ENCODE data around the gene OLA1.
A peak's percentile ranks its signal among the peaks of the same experiment; 100 is the strongest.

Gene OLA1

DNA sequence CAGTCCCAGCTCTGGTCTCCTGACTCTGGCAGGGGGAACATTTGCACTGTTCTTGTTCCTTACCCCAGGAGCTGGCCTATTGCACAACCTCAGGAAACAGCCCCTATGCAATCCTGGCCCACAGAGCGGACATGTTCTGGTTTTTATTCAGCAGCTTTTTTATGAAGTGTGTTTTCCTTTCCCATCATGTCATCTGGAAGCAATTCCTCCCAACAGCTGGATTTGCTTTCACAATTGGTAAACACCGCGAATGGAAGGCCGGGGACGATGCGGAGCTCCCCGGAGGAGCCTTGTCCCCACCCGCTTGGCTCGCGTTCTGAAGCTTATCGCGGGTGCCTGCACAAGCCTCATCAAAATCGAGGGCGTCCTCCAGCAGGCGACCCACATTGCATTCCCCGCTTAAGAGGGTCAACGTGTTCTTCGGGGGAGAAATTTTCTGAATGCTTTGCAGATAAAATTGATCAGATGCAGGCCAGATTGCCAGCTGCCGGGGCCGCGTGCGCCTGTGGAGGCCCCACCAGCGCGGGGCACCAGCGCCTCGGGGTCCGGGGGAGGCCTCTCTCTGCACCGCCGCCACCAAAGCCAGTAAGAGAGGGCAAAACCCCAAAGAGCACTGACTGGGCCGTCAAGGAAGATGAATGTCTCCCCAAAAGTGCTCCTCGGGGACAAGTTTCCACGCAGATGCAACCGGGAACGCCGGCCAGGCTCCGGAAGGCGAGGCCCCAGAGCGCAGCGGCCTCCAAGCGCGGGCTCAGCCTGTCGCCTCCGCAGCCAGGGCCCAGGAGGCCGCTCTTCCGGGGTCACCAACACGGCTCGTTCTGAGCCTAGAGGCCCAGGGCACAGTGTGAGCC, 222.8 kb downstream of the OLA1 start:
- Histone ChIP-seq H3K27ac (peak overlapping the region; percentile 98), H3K36me3 (ENCODE audit: insufficient read depth, low read length) (no peaks in the 10 kb centered on the region), H3K4me3 (peak overlapping the region; percentile 81), H3K9ac (ENCODE audit: insufficient read length) (peak overlapping the region; percentile 62), H3K9me3 (ENCODE audit: low read depth, low read length) (no peaks in the 10 kb centered on the region)
- peak; percentile 98 for TF ChIP-seq FOXP2 (optimal IDR thresholded peaks at IDR 0.05; ENCODE audit: control extremely low read depth, extremely low read length, insufficient read depth)
- TF ChIP-seq EZH2 (IDR thresholded peaks at IDR 0.05), result no peak
- TF ChIP-seq POLR2AphosphoS5 (IDR thresholded peaks at IDR 0.05; ENCODE audit: borderline replicate concordance, low read depth, low read length), result peak; percentile 44; the same call in 1 of the 2 replicates
- DNase-seq (ENCODE audit: low read depth, low spot score), result peak; percentile 88

DNA sequence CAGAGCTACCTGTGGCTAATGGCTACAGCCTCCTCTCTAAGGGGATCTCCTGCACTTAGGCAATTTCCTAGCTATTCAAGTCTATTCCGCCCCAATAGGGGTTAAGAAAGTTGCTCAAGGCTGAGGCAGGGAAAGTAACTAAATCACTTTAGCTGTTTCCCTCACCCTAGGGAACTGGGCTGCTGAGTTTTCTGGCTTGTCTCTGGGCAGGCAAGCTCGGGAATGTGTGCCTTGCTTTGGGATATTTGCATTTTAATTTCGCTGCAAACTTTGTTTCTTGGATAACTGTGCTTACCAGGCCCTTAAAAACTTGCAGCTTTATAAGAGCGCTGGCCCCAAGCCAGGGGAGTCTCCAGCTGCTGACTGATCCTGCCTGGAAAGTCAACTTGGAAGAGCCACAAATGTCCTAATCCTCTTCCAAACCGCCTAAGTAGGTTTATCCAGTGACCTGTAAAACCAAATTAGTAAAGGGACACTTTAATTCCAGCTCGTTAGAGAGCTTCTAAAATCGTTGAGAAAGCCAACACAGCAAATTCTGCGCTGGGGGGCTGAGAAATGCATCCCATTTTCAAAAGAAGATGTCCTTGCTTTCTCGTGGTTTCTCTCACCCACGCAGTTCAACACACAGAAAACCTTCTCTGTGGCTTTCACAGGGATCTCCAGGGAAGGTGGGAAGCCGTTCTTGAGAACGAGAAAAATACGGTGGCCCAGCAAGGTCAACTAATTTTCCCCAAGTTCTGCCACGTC, 223.6 kb downstream of the OLA1 start:
- peak; percentile 95 for DNase-seq (ENCODE audit: low read depth, low spot score)
- H3K9me3 ChIP-seq (ENCODE audit: low read depth, low read length), result no peaks in the 10 kb centered on the region
- H3K27ac ChIP-seq, result peak overlapping the region; percentile 98
- peak overlapping the region; percentile 81 for H3K4me3 ChIP-seq
- peak overlapping the region; percentile 62 for H3K9ac ChIP-seq (ENCODE audit: insufficient read length)
- no peaks in the 10 kb centered on the region for H3K36me3 ChIP-seq (ENCODE audit: insufficient read depth, low read length)
- TF ChIP-seq POLR2AphosphoS5 (IDR thresholded peaks at IDR 0.05; ENCODE audit: borderline replicate concordance, low read depth, low read length) (no peak; the same call in 1 of the 2 replicates), EZH2 (IDR thresholded peaks at IDR 0.05) (no peak), FOXP2 (optimal IDR thresholded peaks at IDR 0.05; ENCODE audit: control extremely low read depth, extremely low read length, insufficient read depth) (peak; percentile 90)

GRCh38 chr2:174023591-174024523, 224.5 kb downstream of the OLA1 start:
- peak; percentile 30 for DNase-seq (ENCODE audit: low read depth, low spot score)
- no peaks in the 10 kb centered on the region for H3K36me3 ChIP-seq (ENCODE audit: insufficient read depth, low read length)
- TF ChIP-seq POLR2AphosphoS5 (IDR thresholded peaks at IDR 0.05; ENCODE audit: borderline replicate concordance, low read depth, low read length) (no peak), FOXP2 (optimal IDR thresholded peaks at IDR 0.05; ENCODE audit: control extremely low read depth, extremely low read length, insufficient read depth) (no peak), EZH2 (IDR thresholded peaks at IDR 0.05) (no peak)
- peak overlapping the region; percentile 81 for H3K4me3 ChIP-seq
- no peaks in the 10 kb centered on the region for H3K9me3 ChIP-seq (ENCODE audit: low read depth, low read length)
- no peak overlapping the region for H3K9ac ChIP-seq (ENCODE audit: insufficient read length)
- H3K27ac ChIP-seq, result peak overlapping the region; percentile 98

Measured in SK-N-MC (cell line).